Measurements from ENCODE around the gene NGB. TPM values are rescaled to one million over a fixed set of nuclear protein-coding genes. Genes with fewer than 3 reads are reported as not detected.
"Not testable (repeated sequence)": the region's sequence is repeated elsewhere in the genome, so short reads cannot be mapped to it uniquely, and the experiment has no call there.

The NGB gene
- total RNA-seq, 1 donor from 2014 or later, result not detected

DNA sequence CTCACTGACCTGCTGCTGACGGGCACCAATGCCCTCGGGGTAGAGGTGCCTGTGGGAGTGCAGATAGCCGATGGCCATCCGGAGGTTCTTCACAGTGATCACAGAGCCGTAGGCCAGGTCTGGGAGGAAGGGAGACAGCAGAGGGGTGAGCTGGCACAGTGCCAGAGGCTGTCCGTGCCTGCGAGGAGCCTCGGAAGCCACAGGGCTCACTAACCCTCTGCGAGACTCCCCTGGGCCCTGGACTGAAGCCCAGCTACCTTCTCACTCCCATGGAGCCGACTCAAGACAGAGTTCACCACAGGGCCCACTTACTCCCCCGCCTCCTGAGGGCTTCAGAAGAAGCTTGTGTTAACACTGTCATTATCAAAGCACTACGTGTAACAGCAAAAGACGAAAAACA lies 25.1 kb upstream of the NGB start:
- Mint-ChIP-seq H3K36me3 (peaks cover 22% of the 10 kb centered on the region), H3K4me1 (peaks cover 13% of the 10 kb centered on the region), H3K27me3 (ENCODE audit: low read depth) (no peaks in the 10 kb centered on the region), H3K9me3 (no peaks in the 10 kb centered on the region), H3K4me3 (no peak overlapping the region), H3K27ac (peak overlapping the region; percentile 63)
- TF ChIP-seq, protein P1, sequence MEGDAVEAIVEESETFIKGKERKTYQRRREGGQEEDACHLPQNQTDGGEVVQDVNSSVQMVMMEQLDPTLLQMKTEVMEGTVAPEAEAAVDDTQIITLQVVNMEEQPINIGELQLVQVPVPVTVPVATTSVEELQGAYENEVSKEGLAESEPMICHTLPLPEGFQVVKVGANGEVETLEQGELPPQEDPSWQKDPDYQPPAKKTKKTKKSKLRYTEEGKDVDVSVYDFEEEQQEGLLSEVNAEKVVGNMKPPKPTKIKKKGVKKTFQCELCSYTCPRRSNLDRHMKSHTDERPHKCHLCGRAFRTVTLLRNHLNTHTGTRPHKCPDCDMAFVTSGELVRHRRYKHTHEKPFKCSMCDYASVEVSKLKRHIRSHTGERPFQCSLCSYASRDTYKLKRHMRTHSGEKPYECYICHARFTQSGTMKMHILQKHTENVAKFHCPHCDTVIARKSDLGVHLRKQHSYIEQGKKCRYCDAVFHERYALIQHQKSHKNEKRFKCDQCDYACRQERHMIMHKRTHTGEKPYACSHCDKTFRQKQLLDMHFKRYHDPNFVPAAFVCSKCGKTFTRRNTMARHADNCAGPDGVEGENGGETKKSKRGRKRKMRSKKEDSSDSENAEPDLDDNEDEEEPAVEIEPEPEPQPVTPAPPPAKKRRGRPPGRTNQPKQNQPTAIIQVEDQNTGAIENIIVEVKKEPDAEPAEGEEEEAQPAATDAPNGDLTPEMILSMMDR (IDR thresholded peaks at IDR 0.05; ENCODE audit: unreplicated experiment), result no peak
- DNase-seq (ENCODE audit: low spot score in 2 of 2, unreplicated experiment in 2 of 2), result no peak

DNA sequence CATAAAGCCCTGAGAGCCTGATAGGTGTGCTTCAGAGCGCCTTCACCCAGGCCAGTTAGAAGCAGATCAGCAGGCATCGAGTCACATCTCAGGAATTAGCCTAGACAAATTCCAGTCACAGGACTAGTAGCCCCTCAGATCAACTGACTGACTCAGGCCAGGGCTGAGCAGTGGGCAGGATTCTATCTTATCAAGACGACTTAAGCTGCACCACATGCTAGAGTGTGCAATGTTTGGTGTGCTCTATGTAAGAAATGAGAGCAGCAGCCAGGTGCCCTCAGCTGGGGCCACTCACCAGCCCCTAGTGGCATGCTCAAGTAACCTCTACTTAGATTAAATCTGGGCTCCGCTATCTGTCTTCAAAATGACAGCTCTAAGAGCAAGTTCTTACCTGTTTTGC lies 19.7 kb upstream of the NGB start:
- H3K36me3 Mint-ChIP-seq, result peaks cover 19% of the 10 kb centered on the region
- no peaks in the 10 kb centered on the region for H3K27me3 Mint-ChIP-seq (ENCODE audit: low read depth)
- no peaks in the 10 kb centered on the region for H3K9me3 Mint-ChIP-seq
- no peak overlapping the region for H3K4me3 Mint-ChIP-seq
- peaks cover under 1% of the 10 kb centered on the region for H3K4me1 Mint-ChIP-seq
- TF ChIP-seq, protein P1 (IDR thresholded peaks at IDR 0.05; ENCODE audit: unreplicated experiment), result no peak
- no peak for DNase-seq (ENCODE audit: low spot score in 2 of 2, unreplicated experiment in 2 of 2)
- H3K27ac Mint-ChIP-seq, result no peak overlapping the region

DNA sequence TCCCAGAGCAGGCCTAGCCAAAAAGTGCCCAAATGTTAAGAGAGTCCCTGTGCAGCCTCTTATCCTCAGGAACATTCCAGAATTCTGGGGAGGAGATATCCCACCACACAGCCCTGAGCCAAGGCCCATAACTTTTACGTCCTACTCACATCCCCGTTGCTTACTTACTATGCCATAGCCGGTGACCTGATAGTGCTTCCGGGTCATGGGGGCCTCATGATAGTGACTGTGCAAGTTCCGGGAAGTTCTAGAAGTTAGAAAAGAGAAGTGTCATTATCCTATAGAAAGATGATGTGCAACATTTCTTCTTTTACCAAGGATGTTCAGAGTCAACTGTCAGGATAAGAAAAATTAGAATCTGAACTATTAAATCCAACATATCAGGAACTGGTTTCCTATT lies 15.6 kb upstream of the NGB start:
- Mint-ChIP-seq H3K9me3 (no peaks in the 10 kb centered on the region), H3K4me1 (no peaks in the 10 kb centered on the region), H3K27ac (no peak overlapping the region), H3K36me3 (peaks cover 32% of the 10 kb centered on the region), H3K27me3 (ENCODE audit: low read depth) (no peaks in the 10 kb centered on the region), H3K4me3 (no peak overlapping the region)
- DNase-seq (ENCODE audit: low spot score in 2 of 2, unreplicated experiment in 2 of 2), result no peak
- TF ChIP-seq, protein P1 (IDR thresholded peaks at IDR 0.05; ENCODE audit: unreplicated experiment), result no peak

DNA sequence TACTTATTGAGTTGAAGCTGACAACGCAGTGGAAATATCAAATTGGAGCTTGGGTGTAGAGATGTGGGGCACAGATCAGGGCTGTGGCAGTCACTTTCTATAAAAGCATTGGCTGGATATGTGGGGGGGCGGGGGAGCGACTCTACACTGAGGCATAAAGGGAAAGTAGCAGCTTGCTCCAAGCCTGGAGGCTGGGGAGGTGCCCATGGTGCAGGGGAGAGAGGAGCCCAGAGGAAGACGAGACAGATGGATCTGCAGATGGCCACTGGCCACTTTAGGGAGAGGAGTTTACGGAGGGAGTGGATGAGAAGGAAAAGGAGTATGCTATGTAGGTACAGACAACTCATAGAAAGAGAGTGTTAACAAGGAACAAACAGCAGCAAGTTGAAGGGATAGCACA lies 13.5 kb upstream of the NGB start:
- Mint-ChIP-seq H3K9me3 (no peaks in the 10 kb centered on the region), H3K4me3 (no peak overlapping the region), H3K27ac (no peak overlapping the region), H3K27me3 (ENCODE audit: low read depth) (no peaks in the 10 kb centered on the region), H3K36me3 (peaks cover 34% of the 10 kb centered on the region), H3K4me1 (no peaks in the 10 kb centered on the region)
- DNase-seq (ENCODE audit: low spot score in 2 of 2, unreplicated experiment in 2 of 2), result no peak
- TF ChIP-seq, protein P1 (IDR thresholded peaks at IDR 0.05; ENCODE audit: unreplicated experiment), result no peak

DNA sequence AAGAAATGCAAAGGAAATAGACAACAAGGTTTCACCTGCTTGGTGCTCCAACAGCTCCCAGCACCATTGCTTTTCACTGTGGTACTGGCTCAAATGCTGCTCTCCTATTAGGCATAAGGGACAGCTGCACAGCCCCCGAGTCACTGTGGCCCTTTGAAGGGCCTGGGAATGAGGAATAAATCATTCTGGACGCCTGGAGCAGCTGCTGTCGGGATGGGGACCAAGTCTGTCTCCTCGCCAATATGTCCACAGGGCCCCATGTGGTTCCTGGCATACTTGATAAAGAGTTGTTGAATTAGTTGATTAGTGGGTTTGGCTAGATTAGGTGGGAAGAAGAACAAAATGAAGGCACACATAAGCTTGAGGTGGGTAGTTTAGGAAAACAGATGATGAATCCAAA lies 13.1 kb upstream of the NGB start:
- TF ChIP-seq, protein P1 (IDR thresholded peaks at IDR 0.05; ENCODE audit: unreplicated experiment), result no peak
- Mint-ChIP-seq H3K27me3 (ENCODE audit: low read depth) (no peaks in the 10 kb centered on the region), H3K36me3 (peaks cover 36% of the 10 kb centered on the region), H3K27ac (no peak overlapping the region), H3K9me3 (no peaks in the 10 kb centered on the region), H3K4me3 (no peak overlapping the region), H3K4me1 (no peaks in the 10 kb centered on the region)
- DNase-seq (ENCODE audit: low spot score in 2 of 2, unreplicated experiment in 2 of 2), result no peak

DNA sequence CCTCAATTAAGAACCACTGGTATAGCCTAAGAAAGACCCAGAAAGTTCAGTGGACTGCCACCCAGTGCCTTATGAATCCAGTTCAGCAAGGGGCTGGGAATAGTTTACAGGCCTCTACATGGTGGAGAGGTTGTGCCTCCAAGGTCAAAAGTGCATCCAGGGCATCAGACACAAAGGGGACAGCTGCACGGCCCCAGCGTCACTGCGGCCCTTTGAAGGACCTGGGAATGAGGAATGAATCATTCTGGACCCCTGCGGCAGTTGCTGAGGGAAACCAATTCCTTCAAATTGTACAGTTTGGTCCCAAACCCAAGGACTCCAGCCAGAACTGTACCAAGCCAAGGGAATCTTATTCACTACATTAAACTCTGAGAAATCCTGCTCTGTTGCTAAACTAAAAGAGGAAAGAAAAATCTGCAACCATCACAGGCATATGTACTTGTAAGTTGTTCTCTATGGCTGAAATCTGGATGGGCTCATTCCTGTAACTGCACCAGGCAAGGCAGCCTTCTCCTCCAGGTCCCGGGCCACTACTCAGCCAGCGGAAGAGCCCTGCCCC lies 10.9 kb upstream of the NGB start:
- Mint-ChIP-seq H3K4me3 (no peak overlapping the region), H3K36me3 (peaks cover 32% of the 10 kb centered on the region)
- TF ChIP-seq, protein P1 (IDR thresholded peaks at IDR 0.05; ENCODE audit: unreplicated experiment), result no peak

DNA sequence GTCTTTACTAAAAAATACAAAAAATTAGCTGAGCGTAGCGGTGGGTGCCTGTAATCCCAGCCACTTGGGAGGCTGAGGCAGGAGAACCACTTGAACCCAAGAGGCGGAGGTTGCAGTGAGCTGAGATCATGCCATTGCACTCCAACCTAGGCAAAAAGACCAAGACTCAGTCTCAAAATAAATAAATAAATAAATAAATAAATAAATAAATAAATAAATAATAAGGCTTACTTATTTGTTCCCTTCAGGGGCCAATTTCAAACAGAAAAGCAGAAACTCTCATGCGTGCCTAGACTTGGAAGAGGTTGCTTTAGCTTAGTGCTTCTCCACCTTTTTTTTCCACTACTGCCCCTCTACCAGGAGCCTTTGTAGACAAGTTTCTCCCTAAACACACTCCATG lies 9.9 kb upstream of the NGB start:
- H3K9me3 Mint-ChIP-seq; H3K4me1 Mint-ChIP-seq; H3K27ac Mint-ChIP-seq; H3K4me3 Mint-ChIP-seq; DNase-seq (ENCODE audit: low spot score in 2 of 2, unreplicated experiment in 2 of 2); H3K27me3 Mint-ChIP-seq (ENCODE audit: low read depth): not testable (repeated sequence)
- peaks cover 23% of the 10 kb centered on the region for H3K36me3 Mint-ChIP-seq

More for the DNA sequence above, 10.9 kb upstream of the NGB start:
- Mint-ChIP-seq H3K9me3 (no peaks in the 10 kb centered on the region), H3K4me1 (no peaks in the 10 kb centered on the region), H3K27ac (no peak overlapping the region), H3K27me3 (ENCODE audit: low read depth) (no peaks in the 10 kb centered on the region)
- no peak for DNase-seq (ENCODE audit: low spot score in 2 of 2, unreplicated experiment in 2 of 2)
